GM19397 (cell line): ENCODE measurements around the gene CES2.
A peak's percentile ranks its signal among the peaks of the same experiment; 100 is the strongest.
"Not testable (repeated sequence)": the region's sequence is repeated elsewhere in the genome, so short reads cannot be mapped to it uniquely, and the experiment has no call there.

Experiments used
- ATAC-seq: cut with Tn5 transposase; IDR thresholded peaks from one replicate; pipeline ENCODE4 v1.9.1; 2021; ENCODE audit warnings: mild to moderate bottlenecking, moderate library complexity; ENCODE audit not compliant: unreplicated experiment

The CES2 gene

DNA sequence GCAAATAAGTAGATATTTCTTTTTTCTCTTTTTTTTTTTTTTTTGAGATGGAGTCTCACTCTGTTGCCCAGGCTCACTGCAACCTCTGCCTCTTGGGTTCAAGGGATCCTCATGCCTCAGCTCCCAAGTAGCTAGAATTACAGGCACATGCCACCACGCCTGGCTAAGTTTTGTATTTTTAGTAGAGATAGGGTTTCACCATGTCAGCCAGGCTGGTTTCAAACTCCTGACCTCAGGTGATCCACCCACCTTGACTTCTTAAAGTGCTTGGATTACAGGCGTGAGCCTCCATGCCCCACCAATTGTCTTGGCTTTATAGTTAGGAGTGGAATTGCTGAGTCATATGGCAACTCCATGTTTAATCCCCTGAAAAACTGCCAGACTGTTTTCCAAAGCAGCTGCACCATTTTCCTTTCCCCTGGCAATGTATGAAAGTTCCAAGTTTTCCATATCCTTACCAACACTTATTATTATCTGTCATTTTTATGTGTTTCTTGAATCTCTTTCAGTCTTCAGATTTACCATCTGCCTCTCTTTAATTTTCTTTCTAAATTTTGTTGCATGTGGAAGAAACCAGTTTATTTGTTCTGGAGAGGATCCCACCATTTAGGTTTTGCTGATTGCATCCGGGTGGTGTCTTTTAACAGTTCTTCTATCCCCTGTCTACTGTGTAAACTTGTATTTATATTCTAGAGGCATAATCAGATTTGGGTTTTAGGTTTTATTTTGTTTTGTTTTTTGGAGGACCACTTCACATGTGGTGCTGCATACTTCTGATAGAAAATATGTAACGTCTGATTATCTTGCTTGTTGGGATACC is 15.9 kb downstream of the CES2 start:
- no peak for ATAC-seq

DNA sequence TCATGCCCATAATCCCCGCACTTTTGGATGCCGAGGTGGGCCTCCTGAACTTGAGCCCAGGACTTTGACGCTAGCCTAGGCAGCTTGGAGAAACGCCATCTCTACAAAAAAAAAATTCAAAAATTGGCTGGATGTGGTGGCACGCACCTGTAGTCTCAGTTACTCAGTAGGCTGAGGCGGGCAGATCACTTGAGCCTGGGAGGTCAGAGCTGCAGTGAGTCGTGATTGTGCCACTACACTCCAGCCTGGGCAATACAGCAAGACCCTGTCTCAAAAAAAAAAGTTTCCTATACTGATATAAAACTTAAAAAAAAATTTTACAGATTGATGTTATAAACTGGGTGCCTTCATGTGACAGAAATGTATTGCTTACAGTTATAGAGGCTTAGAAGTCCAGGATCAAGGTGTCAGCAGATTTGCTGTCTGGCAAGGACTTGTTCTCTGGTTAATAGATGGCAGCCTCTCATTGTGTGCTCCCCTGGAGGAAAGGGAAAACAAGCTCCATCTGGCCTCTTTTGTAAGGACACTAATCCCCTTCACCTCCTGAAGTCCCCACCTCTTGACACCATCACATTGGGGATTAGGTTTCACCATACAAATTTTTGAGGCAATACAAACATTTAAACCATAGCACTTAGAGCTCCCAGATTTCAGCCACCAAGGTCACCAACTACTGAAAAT is 17.3 kb downstream of the CES2 start:
- no peak for ATAC-seq

DNA sequence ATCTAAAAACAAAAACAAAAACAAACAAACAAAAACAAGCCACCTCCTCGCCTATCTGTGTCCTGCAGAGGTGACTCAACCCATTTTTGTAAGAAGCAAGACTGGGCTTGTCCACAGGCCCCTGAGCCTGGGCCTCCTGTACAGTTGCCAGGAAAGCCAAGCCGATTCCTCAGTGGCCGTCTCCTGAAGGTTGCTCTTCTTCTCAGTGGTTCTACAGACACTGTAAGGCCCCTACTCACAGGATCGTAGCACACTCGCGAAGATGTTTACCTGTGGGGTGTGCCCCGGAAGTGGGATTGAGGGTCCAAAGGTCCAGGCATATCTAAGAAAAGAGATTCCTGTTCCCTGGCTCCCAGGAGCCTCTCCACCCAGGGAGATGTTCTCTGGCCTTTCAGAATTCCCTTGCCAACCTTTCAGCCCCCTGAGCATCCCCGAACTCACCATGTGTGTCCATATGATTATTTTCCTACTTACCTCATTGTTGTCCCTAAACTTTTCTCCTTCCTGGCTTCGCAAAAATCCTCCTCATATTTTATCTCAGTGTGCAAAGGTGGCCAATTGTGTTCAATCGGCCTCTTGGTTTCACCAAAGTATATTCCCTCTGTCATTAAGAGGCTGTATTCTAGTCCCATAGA is 18.3 kb downstream of the CES2 start:
- ATAC-seq: no peak

DNA sequence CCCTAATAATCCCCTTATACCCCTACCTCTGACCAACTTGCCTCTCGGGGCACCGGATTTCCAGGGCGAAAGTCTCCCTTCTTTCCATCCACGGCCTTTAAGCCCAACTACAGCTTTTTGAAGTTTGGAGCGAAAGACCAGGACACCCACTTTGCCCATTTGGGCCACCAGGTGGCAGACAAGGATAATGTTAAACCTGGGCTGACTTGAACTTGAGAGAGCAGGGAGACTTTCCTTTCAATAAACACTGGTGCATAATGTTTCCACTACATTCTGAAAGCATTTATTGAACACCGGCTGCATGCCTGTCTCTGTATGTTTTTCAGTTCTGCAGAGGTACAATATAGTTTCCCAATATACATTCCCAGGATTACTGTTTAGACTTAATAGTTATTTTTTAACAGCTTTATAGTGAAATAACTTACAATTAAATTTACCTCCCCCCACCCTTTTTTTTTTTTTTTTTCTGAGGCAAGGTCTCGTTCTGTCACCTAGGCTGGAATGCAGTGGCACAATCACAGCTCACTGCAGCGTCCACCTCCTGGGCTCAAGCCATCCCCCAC is 18.9 kb downstream of the CES2 start:
- ATAC-seq: no peak

DNA sequence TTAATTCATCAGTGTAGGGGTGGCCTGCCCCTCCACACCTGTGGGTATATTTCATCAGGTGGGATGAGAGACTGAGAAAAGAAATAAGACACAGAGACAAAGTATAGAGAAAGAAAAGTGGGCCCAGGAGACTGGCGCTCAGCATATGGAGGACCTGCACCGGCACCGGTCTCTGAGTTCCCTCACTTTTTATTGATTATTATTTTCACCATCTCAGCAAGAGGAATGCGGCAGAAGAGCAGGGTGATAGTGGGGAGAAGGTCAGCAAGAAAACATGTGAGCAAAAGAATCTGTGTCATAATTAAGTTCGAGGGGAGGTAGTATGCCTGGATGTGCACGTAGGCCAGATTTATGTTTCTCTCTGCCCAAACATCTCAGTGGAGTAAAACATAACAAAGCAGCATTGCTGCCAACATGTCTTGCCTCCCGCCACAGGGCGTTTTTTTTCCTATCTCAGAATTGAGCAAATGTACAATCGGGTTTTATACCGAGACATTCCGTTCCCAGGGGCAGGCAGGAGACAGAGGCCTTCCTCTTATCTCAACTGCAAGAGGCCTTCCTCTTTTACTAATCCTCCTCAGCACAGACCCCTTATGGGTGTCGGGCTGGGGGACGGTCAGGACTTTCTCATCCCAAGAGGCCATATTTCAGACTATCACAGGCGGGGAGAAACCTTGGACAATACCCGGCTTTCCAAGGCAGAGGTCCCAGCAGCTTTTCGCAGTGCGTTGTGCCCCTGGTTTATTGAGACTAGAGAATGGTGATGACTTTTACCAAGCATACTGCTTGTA is 20.2 kb downstream of the CES2 start:
- not testable (repeated sequence) for ATAC-seq

DNA sequence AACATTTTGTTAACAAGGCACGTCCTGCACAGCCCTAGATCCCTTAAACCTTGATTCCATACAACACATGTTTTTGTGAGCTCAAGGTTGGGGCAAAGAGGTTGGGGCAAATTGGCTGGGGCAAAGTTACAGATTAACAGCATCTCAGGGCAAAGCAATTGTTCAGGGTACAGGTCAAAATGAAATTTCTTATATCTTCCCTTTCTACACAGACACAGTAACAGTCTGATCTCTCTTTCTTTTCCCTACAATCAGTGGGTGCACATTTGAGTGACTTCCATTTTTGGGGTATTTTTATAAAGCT is 20.8 kb downstream of the CES2 start:
- not testable (repeated sequence) for ATAC-seq

DNA sequence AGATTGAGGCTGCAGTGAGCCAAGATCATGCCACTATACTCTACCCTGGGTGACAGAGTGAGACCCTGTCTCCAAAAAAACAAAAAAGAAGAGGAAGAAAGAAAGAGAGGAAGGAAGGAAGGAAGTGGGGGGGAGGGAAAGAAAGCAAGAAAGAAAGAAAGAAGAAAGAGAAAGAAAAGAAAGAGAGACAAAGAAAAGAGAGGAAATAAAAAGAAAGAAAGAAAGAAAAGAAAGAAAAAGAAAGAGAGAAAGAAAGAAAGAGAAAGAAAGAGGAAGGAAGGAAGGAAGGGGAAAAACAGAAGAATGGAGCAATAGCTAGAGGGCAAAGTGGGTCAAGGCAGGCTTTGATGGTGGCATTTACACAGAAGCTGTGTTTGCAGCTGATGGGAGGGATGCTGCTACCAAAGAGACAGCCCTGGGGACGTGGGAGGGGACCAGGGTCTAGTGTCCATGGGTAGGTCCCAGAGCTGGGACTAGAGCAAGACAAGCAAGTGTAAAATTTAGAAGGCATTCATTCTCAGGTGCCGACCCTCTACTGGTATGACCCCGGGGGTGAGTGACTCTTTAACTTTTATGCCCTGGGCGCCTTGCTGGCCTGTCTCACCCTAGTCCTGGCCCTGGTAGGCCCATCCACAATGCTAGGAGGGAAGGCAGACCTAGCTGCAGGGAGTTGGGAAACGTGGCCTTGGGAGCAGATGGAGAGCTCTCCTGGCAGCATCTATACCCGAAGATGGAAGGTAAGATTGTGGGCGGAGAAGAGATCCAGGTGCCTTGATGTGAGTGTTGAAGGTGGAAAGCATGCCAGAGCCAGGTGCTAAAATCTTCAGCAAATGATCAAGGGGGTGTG is 23.8 kb downstream of the CES2 start:
- ATAC-seq: no peak

DNA sequence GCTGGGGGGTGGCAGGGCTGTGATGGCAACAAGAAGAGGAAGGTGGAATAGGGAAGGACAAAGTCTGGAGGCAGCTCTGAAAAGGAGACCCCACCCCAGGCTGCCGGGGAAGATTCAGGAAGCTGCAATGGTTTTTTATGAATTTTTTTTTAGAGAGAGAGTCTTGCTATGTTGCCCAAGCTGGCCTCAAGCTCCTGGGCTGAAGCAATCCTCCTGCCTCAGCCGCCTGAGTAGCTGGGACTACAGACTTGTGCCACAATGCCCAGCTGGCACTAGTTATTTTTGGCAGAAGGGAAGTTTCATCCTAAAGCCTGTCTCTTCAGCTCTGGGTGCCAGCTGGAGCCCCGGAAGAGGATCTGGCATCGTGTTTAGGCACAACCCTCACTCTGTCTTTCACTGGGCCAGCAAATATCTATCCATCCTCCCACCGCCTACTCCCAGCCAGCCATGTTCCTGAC is 24.4 kb downstream of the CES2 start:
- no peak for ATAC-seq

DNA sequence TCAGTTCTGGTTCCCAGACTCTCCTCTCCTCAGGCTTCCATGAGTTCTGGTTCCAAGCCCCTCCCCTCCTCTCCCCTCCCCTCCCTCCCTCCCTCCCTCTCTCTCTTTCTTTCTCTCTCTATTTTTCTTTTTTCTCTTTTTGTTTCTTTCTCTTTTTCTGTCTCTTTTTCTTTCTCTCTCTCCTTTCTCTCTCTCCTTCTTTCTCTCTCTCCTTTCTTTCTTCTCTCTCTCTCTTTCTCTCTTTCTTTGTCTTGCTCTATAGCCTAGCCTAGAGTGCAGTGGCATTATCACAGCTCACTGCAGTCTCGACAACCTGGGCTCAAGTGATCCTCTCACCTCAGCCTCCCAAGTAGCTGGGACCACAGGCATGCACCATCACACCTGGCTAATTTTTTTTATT is 25.0 kb downstream of the CES2 start:
- no peak for ATAC-seq

DNA sequence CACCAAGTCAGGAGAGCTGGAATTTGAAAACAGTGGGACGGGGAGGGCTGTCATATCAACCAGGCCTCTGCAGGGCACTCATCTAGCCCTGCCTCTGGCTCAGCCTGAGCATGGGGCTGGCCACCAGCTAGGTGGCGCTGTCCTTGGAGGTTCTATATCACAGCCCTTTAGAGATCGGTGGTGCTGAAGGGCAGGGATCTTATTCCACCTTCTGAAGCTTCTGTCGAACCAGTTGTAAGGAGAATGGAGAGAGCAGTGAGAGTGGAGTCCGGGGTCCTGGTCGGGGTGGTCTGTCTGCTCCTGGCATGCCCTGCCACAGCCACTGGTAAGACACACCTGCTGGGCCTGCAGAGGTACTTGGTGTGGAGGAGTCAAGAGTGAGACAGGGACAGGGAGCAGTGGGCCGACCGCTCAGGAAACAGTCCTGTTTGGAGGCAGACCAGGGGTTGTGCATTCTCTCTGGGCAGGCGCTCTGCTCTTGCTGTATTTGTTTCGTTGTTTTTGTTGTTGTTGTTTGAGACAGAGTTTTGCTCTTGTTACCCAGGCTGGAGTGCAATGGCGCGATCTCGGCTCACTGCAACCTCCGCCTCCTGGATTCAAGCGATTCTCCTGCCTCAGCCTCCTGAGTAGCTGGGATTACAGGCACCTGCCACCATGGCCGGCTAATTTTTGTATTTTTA is 25.9 kb downstream of the CES2 start, which contains the start of gene CES3:
TSS of gene CES3 (plus strand) at position 202 of the 680 bp plus-strand sequence. CDS start at position 244, 42 bp downstream.
- ATAC-seq: peak; percentile 75

DNA sequence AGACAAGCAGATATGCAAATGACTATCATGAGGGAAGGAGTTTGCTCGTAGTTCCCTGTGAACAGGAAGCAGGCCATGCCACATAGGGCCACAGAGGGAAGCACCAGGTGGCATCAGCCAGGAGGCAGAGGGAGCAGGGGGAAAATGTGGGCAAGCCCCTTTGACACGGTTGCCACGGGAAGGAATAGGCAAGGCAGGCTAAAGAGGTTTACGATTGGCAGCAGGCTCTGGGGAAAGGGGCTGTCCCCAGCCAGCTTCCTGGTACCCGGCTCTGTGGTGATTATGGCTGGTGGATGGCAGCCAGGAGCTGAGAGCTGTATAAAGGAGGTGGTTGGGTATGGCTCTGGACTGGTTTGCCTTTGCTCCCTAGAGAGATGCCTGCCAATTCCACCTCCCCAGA is 26.6 kb downstream of the CES2 start:
- no peak for ATAC-seq

DNA sequence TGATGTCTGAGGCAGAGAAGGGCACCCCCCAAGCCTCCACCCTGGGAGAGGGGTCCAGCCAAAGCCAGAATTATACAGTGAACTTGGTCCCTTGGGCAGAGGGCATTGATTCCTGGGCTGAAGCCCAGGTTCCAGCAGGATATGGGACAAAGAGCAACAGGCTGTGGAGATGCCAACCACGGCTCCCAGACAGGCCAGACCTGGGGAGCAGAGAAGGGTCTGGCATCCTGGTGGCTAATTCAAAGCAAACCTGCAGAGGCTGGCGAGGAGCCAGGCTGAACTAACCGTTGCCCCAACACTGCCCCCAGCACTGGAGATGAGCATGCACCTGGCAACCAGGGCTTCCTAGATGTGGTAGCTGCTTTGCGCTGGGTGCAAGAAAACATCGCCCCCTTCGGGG is 28.7 kb downstream of the CES2 start:
- ATAC-seq: no peak

DNA sequence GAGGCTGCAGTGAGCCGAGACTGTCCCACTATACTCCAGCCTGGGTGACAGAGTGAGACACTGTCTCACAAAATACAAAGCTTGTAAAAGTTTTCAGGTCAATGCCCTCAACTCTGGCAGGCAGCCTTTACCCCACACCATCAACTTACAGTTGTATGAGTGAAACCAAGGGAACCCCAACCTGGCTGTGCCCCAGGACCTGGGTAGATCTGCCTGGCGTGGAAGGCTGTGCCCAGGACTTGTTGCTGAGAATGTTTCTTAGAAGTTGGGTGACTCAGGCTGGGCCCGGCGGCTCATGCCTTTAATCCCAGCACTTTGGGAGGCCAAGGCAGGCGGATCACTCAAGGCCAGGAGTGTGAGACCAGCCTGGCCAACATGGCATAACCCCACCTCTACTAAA is 33.5 kb downstream of the CES2 start:
- ATAC-seq: no peak

DNA sequence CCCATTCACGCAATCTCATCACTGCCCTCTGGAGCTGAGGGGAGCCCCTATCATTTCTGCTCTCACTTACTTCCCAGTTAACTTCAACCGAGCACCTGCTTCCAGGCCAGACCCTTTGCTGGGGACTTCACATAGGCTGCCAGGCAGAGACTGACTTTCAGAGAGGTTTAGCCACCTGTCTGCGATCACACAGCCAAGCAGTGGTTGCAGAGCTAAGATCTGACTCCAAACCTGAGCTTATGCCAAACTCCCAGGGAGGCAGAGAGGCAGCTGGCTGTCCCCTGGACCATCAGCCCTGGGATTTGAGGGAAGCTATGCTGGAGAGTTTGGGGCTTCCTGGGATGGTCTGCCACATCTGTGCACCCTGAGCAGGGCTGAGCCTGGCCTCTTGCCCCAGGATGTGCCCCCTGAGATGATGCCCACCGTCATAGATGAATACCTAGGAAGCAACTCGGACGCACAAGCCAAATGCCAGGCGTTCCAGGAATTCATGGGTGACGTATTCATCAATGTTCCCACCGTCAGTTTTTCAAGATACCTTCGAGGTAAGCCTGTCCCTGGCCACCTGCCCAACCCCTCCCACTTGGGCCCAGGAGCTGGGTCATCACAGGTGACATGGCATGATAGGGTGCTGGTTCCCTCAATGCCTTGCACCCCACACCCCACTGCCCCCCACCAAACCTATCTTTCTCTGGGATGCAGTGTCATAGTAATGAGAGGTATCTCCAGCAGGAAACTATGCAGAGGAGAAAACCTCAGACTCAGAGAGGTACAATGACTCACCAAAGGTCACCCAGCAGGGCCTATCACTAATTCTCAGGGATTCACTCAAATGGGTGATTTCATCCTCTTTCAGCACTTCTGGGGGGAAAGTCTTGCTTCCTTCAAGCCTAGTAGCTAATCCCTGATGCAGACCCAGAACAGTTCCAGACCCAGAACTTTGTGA is 35.7 kb downstream of the CES2 start:
- no peak for ATAC-seq

DNA sequence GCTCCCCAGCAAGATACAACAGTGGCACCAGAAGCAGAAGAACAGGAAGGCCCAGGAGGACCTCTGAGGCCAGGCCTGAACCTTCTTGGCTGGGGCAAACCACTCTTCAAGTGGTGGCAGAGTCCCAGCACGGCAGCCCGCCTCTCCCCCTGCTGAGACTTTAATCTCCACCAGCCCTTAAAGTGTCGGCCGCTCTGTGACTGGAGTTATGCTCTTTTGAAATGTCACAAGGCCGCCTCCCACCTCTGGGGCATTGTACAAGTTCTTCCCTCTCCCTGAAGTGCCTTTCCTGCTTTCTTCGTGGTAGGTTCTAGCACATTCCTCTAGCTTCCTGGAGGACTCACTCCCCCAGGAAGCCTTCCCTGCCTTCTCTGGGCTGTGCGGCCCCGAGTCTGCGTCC is 37.7 kb downstream of the CES2 start:
- ATAC-seq: no peak

DNA sequence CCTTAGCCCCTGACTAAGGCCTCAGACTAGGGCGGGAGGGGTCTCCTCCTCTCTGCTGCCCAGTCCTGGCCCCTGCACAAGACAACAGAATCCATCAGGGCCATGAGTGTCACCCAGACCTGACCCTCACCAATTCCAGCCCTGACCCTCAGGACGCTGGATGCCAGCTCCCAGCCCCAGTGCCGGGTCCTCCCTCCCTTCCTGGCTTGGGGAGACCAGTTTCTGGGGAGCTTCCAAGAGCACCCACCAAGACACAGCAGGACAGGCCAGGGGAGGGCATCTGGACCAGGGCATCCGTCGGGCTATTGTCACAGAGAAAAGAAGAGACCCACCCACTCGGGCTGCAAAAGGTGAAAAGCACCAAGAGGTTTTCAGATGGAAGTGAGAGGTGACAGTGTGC is 38.4 kb downstream of the CES2 start:
- no peak for ATAC-seq

DNA sequence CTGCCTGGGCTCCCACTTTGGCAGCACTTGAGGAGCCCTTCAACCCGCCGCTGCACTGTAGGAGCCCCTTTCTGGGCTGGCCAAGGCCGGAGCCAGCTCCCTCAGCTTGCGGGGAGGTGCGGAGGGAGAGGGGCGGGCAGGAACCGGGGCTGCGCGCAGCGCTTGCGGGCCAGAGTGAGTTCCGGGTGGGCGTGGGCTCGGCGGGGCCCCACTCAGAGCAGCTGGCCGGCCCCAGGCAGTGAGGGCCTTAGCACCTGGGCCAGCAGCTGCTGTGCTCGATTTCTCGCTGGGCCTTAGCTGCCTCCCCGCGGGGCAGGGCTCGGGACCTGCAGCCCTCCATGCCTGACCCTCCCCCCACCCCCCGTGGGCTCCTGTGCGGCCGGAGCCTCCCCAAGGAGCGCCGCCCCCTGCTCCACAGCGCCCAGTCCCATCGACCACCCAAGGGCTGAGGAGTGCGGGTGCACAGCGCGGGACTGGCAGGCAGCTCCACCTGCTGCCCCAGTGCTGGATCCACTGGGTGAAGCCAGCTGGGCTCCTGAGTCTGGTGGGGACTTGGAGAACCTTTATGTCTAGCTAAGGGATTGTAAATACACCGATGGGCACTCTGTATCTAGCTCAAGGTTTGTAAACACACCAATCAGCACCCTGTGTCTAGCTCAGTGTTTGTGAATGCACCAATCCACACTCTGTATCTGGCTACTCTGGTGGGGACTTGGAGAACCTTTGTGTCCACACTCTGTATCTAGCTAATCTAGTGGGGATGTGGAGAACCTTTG is 39.0 kb downstream of the CES2 start:
- ATAC-seq: not testable (repeated sequence)

DNA sequence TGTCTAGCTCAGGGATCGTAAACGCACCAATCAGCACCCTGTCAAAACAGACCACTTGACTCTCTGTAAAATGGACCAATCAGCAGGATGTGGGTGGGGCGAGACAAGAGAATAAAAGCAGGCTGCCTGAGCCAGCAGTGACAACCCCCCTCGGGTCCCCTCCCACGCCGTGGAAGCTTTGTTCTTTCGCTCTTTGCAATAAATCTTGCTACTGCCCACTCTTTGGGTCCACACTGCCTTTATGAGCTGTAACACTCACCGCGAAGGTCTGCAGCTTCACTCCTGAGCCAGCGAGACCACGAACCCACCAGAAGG is 39.6 kb downstream of the CES2 start:
- ATAC-seq: not testable (repeated sequence)
